H9 (cell line): Measurements from ENCODE around the gene ULK3. TPM values are rescaled to one million over a fixed set of nuclear protein-coding genes. Genes with fewer than 3 reads are reported as not detected.
A peak's percentile ranks its signal among the peaks of the same experiment; 100 is the strongest.

Source experiments
- DNase-seq: peaks from one replicate; pipeline ENCODE4 v3.0.0-alpha.2; 2017
- H2AFZ ChIP-seq: one replicate; pipeline ENCODE4 v1.6.1; 2013; ENCODE audit warnings: mild to moderate bottlenecking, low read length, control low read depth, moderate library complexity
- H2AK5ac ChIP-seq: 2 replicates; pipeline ENCODE4 v1.6.1; 2013; ENCODE audit warnings: low read length, control low read depth, mixed read lengths; ENCODE audit not compliant: insufficient read length
- H2BK120ac ChIP-seq: one replicate; pipeline ENCODE4 v1.6.1; 2013; ENCODE audit warnings: low read depth, mild to moderate bottlenecking, low read length, control low read depth, inconsistent platforms; ENCODE audit not compliant: poor library complexity, severe bottlenecking
- H2BK12ac ChIP-seq: 2 replicates; pipeline ENCODE4 v1.6.1; 2013; ENCODE audit warnings: low read length, control low read depth, mixed read lengths, low read depth; ENCODE audit not compliant: insufficient read length
- H2BK15ac ChIP-seq: 2 replicates; pipeline ENCODE4 v1.6.1; 2013; ENCODE audit warnings: low read depth, low read length, control low read depth
- H2BK20ac ChIP-seq: one replicate; pipeline ENCODE4 v1.6.1; 2013; ENCODE audit warnings: low read depth, mild to moderate bottlenecking, low read length, control low read depth, inconsistent platforms; ENCODE audit not compliant: poor library complexity, severe bottlenecking
- H2BK5ac ChIP-seq: 2 replicates; pipeline ENCODE4 v1.6.1; 2013; ENCODE audit warnings: low read length, control low read depth, mixed read lengths; ENCODE audit not compliant: insufficient read length
- H3K14ac ChIP-seq: 2 replicates; pipeline ENCODE4 v1.6.1; 2013; ENCODE audit warnings: low read length, control low read depth; ENCODE audit not compliant: insufficient read depth
- H3K18ac ChIP-seq: 2 replicates; pipeline ENCODE4 v1.6.1; 2013; ENCODE audit warnings: low read depth, mild to moderate bottlenecking, mixed read lengths, low read length, control low read depth; ENCODE audit not compliant: insufficient read length
- H3K23ac ChIP-seq: 2 replicates; pipeline ENCODE4 v1.6.1; 2013; ENCODE audit warnings: low read length, control low read depth, mixed read lengths, low read depth; ENCODE audit not compliant: insufficient read length
- H3K23me2 ChIP-seq: 2 replicates; pipeline ENCODE4 v1.6.1; 2013; ENCODE audit warnings: low read depth, mild to moderate bottlenecking, mixed read lengths, low read length, control low read depth; ENCODE audit not compliant: insufficient read length, poor library complexity, severe bottlenecking
- H3K27ac ChIP-seq: 2 replicates; pipeline ENCODE4 v1.5.1; 2013; ENCODE audit warnings: low read length, control low read depth, mixed read lengths, low read depth; ENCODE audit not compliant: insufficient read length
- H3K27me3 ChIP-seq: 2 replicates; pipeline ENCODE4 v1.6.1; 2013; ENCODE audit warnings: low read length, control low read depth, inconsistent platforms; ENCODE audit not compliant: insufficient read depth
- H3K4ac ChIP-seq: 2 replicates; pipeline ENCODE4 v1.6.1; 2013; ENCODE audit warnings: low read depth, mild to moderate bottlenecking, control low read depth, inconsistent platforms, low read length, moderate library complexity
- H3K4me1 ChIP-seq: 2 replicates; pipeline ENCODE4 v1.6.1; 2013; ENCODE audit warnings: low read length, control low read depth, inconsistent platforms; ENCODE audit not compliant: insufficient read depth
- H3K4me2 ChIP-seq: 2 replicates; pipeline ENCODE4 v1.6.1; 2013; ENCODE audit warnings: low read length, control low read depth, mixed read lengths; ENCODE audit not compliant: insufficient read length, insufficient read depth
- H3K56ac ChIP-seq: 2 replicates; pipeline ENCODE4 v1.6.1; 2013; ENCODE audit warnings: low read depth, mild to moderate bottlenecking, mixed read lengths, low read length, control low read depth; ENCODE audit not compliant: insufficient read length
- H3K79me1 ChIP-seq: 2 replicates; pipeline ENCODE4 v1.6.1; 2013; ENCODE audit warnings: low read depth, mild to moderate bottlenecking, moderate library complexity, low read length, control low read depth, inconsistent platforms; ENCODE audit not compliant: insufficient read depth, poor library complexity, severe bottlenecking
- H3K79me2 ChIP-seq: 2 replicates; pipeline ENCODE4 v1.6.1; 2013; ENCODE audit warnings: low read length, control low read depth, inconsistent platforms; ENCODE audit not compliant: insufficient read depth
- H3K9ac ChIP-seq: 2 replicates; pipeline ENCODE4 v1.6.1; 2013; ENCODE audit warnings: low read length, control low read depth, mixed read lengths; ENCODE audit not compliant: insufficient read length; ENCODE audit errors: extremely low read depth
- H3K9me3 ChIP-seq: one replicate; pipeline ENCODE4 v1.6.1; 2013; ENCODE audit warnings: low read depth, low read length, inconsistent platforms; ENCODE audit not compliant: control insufficient read depth
- H3T11ph ChIP-seq: one replicate; pipeline ENCODE4 v1.6.1; 2013; ENCODE audit warnings: mild to moderate bottlenecking, low read length, control low read depth, inconsistent platforms
- H4K20me1 ChIP-seq: one replicate; pipeline ENCODE4 v1.6.1; 2013; ENCODE audit not compliant: control insufficient read depth, insufficient read length, insufficient read depth
- H4K5ac ChIP-seq: 2 replicates; pipeline ENCODE4 v1.6.1; 2013; ENCODE audit warnings: low read depth, mild to moderate bottlenecking, mixed read lengths, low read length, control low read depth; ENCODE audit not compliant: insufficient read length
- H4K8ac ChIP-seq: replicated peaks from 2 replicates; pipeline ENCODE4 v1.6.1; 2013; ENCODE audit warnings: low read length, control low read depth, mixed read lengths, low read depth; ENCODE audit not compliant: insufficient read length
- H4K91ac ChIP-seq: 2 replicates; pipeline ENCODE4 v1.6.1; 2013; ENCODE audit warnings: low read depth, mild to moderate bottlenecking, moderate library complexity, mixed read lengths, low read length, control low read depth; ENCODE audit not compliant: insufficient read length
- H3K27ac Mint-ChIP-seq, 3 experiments: 2 replicates in 2 of 3; 3 replicates in 1 of 3; pipeline ENCODE4 v1.8.0; 2020 to 2021; ENCODE audit warnings: mixed read lengths in 3 of 3, mild to moderate bottlenecking in 1 of 3, moderate library complexity in 1 of 3
- H3K27me3 Mint-ChIP-seq: 2 replicates; pipeline ENCODE4 v1.8.0; 2021; ENCODE audit warnings: low read depth, mild to moderate bottlenecking, moderate library complexity, mixed read lengths
- H3K36me3 Mint-ChIP-seq, 3 experiments: 2 replicates in 2 of 3; 3 replicates in 1 of 3; pipeline ENCODE4 v1.8.0; 2020 to 2021; ENCODE audit warnings: low read depth in 3 of 3, mixed read lengths in 3 of 3; ENCODE audit not compliant: insufficient read depth in 1 of 3
- H3K4me1 Mint-ChIP-seq, 2 experiments: 2 replicates each; pipeline ENCODE4 v1.8.0; 2020; ENCODE audit warnings: mixed read lengths in 2 of 2
- H3K4me3 Mint-ChIP-seq, 2 experiments: 2 replicates in 1 of 2; 3 replicates in 1 of 2; pipeline ENCODE4 v1.8.0; 2020 to 2021; ENCODE audit warnings: mild to moderate bottlenecking in 2 of 2, mixed read lengths in 2 of 2, moderate library complexity in 1 of 2
- H3K9me3 Mint-ChIP-seq, 2 experiments: 2 replicates in 1 of 2; 3 replicates in 1 of 2; pipeline ENCODE4 v1.8.0; 2020; ENCODE audit warnings: mild to moderate bottlenecking in 2 of 2, mixed read lengths in 2 of 2, moderate library complexity in 1 of 2
- WGBS: extraction: QIAGEN DNeasy Blood & Tissue Kit; methylation state at CpG from one replicate; pipeline ENCODE4 v1.1.7; 2013; ENCODE audit warnings: missing lambda C conversion rate, low lambda C conversion rate, mixed read lengths; ENCODE audit not compliant: insufficient read length; ENCODE audit errors: extremely low coverage; 5-methylcytosine and 5-hydroxymethylcytosine counted together
- total RNA-seq: library from RNA; stranded (reverse); gene quantifications from 2 replicates; pipeline ENCODE4 v1.2.1, GENCODE V29; 2021
- TF ChIP-seq, protein P1 (sequence below): fragments of 200-600 bp; sonication (generic); conservative IDR thresholded peaks from 3 replicates; pipeline ENCODE4 v1.8.0; 2021; ENCODE audit warnings: antibody characterized with exemption, mild to moderate bottlenecking

Gene ULK3
- total RNA-seq, 1 experiment from 2014 or later, result 34.0 TPM

DNA sequence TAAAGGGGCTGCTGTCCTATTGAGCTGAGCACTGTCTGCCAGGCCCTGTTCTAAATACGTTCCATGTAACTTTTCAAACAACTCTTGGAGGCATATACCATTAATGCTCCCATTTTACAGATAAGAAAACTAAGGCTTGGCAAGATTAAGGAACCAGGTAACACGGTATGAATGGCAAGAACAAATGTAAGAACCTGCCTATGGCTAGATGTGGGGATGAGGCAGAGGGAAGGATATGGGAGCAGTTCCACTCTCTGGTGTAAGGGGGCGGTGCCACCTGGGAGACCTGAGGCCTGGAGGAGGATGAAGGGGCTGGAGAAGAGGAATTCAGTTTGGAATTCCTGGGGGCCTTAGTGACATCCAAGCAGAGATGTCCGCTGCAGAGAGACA is 34.1 kb downstream of the ULK3 start:
- Histone ChIP-seq H2BK20ac (no peak overlapping the region), H3K79me1 (no peaks in the 10 kb centered on the region), H3K23me2 (no peaks in the 10 kb centered on the region), H4K5ac (no peak overlapping the region), H4K8ac (no peak overlapping the region), H3K4ac (no peak overlapping the region), H3T11ph (no peak overlapping the region), H3K27ac (no peak overlapping the region), H2BK120ac (no peak overlapping the region), H3K4me2 (no peak overlapping the region), H3K18ac (no peak overlapping the region), H2BK12ac (no peak overlapping the region), H3K23ac (no peak overlapping the region), H4K20me1 (no peaks in the 10 kb centered on the region), H3K14ac (no peak overlapping the region), H2BK5ac (no peak overlapping the region), H3K9ac (no peak overlapping the region), H3K4me1 (no peaks in the 10 kb centered on the region), H3K9me3 (no peaks in the 10 kb centered on the region), H2BK15ac (no peak overlapping the region), H4K91ac (no peak overlapping the region), H3K79me2 (no peaks in the 10 kb centered on the region), H3K56ac (no peak overlapping the region), H3K27me3 (no peaks in the 10 kb centered on the region), H2AK5ac (no peak overlapping the region), H2AFZ (no peak overlapping the region)
- DNase-seq, result peak; percentile 61
- H3K4me3 Mint-ChIP-seq, result peak overlapping the region in 1 of 2 experiments; percentile 12; a peak in 1 of 5 replicates
- H3K27me3 Mint-ChIP-seq, result peaks cover 8% of the 10 kb centered on the region
- H3K9me3 Mint-ChIP-seq, result no peaks in the 10 kb centered on the region
- H3K27ac Mint-ChIP-seq, result peak overlapping the region in 1 of 3 experiments; percentile 16; a peak in 2 of 7 replicates
- peaks cover 9 to 16% of the 10 kb centered on the region in 2 experiments for H3K4me1 Mint-ChIP-seq
- H3K36me3 Mint-ChIP-seq, result peaks cover 5 to 6% (median 5%) of the 10 kb centered on the region in 3 experiments; a peak in 4 of 7 replicates
- TF ChIP-seq, protein P1, sequence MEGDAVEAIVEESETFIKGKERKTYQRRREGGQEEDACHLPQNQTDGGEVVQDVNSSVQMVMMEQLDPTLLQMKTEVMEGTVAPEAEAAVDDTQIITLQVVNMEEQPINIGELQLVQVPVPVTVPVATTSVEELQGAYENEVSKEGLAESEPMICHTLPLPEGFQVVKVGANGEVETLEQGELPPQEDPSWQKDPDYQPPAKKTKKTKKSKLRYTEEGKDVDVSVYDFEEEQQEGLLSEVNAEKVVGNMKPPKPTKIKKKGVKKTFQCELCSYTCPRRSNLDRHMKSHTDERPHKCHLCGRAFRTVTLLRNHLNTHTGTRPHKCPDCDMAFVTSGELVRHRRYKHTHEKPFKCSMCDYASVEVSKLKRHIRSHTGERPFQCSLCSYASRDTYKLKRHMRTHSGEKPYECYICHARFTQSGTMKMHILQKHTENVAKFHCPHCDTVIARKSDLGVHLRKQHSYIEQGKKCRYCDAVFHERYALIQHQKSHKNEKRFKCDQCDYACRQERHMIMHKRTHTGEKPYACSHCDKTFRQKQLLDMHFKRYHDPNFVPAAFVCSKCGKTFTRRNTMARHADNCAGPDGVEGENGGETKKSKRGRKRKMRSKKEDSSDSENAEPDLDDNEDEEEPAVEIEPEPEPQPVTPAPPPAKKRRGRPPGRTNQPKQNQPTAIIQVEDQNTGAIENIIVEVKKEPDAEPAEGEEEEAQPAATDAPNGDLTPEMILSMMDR, result peak; percentile 63
- no CpG with 5 or more reads among the region's 4 CpGs for WGBS
